HS-5 (cell line): Measurements from ENCODE around the gene AVPI1.
A peak's percentile ranks its signal among the peaks of the same experiment; 100 is the strongest.

Source experiments
- DNase-seq: peaks from one replicate; pipeline ENCODE4 v3.0.0-alpha.2; 2012; ENCODE audit warnings: low read depth

Gene AVPI1, protein sequence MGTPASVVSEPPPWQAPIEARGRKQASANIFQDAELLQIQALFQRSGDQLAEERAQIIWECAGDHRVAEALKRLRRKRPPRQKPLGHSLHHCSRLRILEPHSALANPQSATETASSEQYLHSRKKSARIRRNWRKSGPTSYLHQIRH

DNA sequence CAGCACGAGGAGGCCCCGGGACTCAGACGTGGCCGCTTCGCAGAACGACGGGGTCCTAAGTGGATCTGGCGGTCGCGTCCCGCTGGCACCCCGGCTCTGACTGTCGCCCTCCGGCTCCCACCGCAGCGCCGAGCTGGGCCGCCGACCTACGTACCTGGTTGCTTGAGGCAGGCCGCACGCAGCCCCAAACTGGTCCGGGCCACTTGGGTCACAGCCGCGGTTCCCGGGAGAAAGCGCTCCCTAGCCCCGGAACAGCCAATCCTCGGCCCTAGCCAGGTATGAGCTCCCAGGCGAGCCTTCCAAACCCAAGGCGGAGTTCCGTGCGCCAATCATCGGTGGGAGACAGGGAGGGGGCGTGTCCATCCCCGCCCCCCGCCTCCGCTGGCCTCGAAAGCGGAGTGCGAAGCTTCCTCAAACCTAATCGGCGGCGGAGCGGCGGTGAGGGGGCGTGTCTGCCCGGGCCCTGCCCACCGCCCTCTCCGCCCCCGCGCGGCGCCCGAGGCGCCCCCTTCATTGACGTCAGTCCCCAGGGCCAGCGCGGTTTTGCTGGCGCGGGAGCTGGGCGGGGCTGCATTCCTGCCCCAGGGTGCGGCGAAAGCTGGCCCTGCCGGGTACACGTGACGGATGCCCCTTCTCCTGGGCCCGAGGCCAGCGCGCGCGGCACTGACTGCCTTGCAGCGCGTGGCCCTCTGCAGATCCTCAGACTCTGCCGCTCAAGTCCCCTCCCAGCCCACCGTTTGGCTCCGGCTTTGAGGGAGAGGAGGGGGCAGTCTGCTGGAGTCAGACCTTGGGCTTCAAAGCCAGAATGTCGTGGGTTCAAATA is at the start of gene AVPI1:
Gene AVPI1 (minus strand): TSS at position 280 of the 823 bp plus-strand sequence. CDS start 7,336 bp downstream, outside the sequence.
- peak; percentile 86 for DNase-seq

DNA sequence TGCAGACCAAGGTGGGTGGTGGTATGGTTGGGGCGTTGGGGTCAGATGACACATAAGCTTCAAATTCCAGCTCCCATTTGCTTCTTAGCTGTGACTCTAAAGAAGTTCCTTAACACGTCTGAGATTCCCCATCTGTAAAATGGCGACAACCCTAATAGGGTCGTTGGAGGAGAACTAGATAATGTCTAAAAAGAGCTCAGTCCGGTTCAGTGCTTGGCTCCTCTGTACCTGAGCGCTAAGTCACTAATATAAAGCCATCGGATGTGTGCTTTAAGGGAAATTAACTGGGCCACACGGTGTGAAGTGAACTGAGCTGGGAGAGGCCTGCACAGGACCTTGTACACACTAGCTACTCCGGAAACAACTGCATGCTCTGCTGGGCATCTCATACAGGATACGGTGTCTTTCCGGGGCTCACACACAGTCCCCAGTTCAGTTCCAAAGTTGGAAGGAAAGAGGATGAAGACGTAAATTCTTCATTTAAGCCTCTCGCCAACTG is 49.4 kb upstream of the AVPI1 start:
- no peak for DNase-seq

DNA sequence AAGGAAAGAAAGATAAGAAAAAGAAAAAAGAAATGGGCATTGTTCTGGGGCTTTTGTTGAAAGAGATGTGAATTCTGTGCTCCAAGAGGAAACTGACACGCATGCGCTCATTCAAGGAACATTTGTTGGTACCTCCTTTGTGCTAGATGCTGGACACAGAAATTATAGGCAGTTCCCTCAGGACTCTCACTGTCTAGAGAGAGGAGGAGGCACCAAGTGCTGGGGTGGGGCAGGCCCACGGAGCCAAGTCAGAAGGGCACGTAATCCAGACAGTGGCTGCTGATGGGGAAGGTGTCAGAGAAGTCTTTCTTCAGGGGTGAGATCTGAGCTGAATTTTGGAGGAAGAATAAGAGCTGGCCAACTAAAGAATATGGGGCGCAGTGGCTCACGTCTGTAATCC is 47.0 kb upstream of the AVPI1 start:
- no peak for DNase-seq

DNA sequence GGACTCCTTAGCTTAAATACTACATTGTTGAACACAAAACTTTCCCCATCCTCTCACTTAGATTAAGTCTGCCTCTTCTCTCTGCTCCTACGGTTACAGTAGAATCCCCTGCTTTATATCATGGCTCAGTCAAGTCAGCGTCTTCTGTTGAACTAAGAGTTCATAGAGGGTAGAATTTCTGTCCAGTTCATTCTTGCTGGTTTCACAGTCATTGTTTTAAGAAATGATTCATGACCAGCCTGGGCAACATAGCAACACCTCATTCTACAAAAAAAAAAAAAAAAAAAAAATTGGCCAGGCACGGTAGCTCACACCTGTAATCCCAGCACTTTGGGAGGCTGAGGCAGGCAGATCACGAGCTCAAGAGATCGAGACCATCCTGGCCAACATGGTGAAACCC is 46.2 kb upstream of the AVPI1 start:
- DNase-seq: no peak

DNA sequence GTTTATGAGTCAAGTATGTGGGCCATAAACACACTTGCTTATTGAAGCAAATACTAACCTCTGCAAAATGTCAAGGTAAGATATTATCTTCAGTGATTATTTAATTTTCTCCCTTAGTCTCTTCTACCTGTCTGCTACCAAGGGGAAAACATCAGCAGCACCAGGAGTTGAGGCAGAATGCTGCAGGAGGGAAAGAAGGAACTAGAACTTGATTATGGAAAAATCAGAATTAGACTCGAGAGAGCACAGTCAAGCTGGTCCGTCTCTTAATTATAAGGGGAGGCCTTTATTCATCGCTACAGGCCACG is 45.0 kb upstream of the AVPI1 start:
- no peak for DNase-seq

DNA sequence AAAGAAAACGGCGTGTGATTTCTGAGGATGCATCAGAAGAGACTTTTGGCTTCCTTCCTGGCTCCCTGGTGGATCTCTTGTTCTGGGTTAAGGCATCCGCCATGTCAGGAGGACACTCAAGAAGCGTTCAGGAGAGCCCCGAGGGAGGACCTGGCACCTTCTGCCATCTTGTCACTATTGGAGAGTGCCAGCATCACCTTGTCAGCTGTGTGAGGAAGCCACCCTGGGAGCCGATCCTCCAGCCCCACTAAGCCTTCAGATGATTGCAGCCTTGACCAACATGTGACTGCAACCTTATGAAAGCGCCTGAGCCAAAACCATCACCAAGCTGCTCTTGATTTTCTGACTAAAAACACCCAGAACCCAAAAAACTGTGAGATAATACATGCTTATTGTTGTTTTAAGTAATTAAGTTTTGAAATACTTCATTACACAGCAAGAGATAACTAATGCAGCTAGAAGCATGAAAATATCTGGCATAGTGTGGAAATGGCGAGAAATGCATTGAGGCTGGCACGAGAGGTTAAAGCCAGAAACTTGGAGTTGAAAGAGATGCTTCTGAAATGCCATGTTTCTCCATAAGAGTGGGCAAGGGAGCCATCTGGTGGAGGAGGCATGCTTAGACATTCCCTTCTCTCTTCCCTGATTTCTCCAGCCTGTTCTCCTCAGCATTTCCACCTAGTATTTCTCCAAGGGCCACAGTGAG is 44.5 kb upstream of the AVPI1 start:
- DNase-seq: peak; percentile 41

DNA sequence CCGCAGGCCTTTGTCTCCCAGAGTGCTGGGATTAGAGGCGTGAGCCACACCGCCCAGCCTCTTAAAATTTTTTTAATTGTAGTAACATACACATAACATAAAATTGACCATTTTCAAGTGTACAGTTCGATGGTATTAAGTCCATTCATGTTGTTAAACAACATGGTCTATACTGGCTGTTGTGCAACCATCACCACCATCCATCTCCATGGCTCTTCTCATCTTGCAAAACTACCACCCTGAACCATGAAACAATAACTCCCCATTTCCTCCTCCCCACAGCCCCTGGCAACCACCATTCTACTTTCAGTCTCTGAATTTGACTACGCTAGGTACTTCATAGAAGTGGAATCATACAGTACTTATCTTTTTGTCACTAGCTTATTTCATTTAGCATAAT is 42.0 kb upstream of the AVPI1 start:
- no peak for DNase-seq

DNA sequence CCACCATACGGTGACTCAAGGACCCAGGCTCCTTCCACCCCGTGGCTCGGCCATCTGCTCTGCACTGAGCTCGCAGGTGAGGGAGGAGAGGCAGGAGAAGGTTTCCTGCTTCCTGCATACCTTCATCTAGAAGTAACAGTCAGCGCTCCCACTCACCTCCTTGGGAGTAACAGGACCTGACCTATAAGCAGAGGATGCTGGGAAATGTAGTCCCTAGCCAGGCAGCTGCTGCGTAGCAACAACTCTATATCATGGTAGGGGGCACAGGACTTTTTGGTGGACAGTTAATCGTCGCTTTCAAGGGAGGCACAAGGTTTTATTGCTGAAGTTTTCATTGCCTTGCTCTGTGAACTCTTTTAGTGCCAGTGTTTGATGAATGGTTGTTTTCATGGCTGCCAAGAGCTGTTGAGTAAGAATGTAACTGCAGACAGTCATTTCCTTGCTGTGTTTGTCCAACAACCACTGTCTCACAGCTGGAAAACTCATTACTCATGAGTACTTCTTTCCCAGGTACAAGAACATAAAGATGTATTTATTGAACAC is 39.7 kb upstream of the AVPI1 start:
- DNase-seq: peak; percentile 42

DNA sequence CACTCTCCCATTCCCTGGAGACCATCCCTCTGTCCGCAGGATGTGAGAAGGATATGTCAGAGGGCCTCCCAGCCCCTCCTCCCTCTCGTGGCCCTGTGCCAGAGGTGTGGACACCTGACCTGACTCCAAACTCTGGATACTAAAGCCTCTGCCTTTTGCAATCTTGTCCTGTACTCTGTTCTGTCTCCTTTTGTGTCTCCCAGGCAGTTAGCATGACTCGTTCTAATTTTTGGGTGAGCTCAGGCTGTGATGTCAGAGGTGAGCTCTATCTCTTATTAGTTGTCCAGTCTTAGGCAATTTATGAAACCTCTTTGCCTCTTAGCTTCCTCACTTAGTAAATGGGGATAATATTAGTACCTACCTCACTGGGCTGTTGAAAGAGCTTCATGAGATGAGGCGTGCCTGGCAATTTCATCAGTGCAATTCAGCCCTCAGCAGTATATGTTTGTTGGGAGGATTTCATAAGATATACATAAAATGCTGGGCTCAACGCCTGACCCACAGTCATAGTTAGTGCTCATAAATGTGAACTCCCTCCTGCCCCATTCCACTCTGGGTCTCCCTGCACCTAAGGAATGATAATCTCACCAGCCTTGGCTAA is 37.4 kb upstream of the AVPI1 start:
- no peak for DNase-seq

DNA sequence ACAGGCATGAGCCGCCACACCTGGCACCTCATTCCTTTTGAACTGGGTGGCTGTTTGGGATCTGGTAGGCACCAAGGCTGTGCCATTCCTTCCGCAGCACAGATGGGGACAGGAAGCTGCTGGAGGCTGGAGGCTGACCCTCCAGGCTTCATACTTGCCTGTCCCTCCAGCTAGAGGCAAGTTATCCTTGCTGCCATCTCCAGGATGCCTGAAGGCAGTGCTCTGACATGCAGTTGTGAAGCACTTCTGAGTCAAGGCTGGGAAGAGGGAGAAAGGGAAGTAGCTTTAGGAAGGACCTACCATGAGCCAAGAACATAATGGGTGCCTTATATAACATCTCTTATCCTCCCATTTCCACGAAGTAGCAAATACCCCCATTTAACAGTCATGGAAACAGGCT is 36.0 kb upstream of the AVPI1 start:
- no peak for DNase-seq

DNA sequence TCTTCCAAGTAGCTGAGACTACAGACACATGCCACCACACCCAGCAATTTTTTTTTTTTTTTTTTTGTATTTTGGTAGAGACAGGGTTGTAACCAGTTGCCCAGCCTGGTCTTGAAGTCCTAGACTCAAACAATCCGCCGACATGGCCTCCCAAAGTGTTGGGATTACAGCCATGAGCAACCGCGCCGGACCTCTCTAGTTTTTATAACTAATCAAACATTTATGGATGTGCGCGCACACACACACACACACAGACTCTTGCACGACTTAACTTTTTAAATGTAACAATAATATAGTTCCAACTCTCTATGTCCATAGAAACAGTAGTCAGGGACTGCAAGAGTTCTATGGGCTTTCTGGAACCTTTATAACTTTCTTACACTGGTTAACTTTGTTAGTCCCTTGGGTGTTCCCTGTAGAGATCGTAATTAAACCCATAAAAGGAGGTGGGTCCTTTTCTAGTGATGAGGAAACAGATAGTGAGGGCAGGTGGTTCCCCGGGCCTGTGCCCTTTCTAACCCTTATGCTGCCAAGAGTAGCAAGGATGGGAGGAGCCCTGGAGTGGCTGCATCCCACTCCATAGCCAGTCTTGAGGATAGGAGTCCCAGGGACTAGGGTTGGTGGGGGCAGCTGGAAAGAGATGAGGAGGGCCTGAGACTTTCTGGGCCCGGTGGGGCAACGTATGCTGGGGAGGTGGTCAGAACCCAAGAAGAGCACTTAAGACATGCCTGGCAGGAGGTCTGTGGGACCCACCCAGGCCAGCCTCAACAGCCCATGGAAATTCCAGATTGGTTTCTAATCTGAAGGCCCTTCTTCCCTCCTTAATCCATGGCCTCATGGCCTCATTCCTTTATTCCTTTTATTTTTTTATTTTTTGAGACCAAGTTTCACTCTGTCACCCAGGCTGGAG is 35.1 kb upstream of the AVPI1 start:
- no peak for DNase-seq

DNA sequence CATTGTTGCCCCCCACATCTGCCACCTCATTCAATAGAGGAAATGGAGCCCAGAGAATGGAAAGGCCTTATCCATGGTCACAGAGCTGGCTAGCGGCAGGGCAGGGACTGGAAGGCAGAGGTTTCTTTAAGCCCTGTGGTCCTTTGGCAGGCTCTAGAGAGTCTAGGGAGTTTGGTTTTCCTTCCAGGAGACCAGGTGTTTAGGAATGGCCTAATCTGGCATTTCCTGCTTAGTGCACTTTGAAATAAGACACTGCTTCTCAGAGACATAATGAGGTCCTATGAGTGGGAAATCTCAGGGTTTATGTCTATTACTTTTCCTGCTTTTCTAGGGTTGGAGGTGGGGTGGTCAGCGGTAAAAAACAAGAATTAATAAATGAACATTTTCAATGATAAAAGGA is 32.6 kb upstream of the AVPI1 start:
- DNase-seq: no peak

DNA sequence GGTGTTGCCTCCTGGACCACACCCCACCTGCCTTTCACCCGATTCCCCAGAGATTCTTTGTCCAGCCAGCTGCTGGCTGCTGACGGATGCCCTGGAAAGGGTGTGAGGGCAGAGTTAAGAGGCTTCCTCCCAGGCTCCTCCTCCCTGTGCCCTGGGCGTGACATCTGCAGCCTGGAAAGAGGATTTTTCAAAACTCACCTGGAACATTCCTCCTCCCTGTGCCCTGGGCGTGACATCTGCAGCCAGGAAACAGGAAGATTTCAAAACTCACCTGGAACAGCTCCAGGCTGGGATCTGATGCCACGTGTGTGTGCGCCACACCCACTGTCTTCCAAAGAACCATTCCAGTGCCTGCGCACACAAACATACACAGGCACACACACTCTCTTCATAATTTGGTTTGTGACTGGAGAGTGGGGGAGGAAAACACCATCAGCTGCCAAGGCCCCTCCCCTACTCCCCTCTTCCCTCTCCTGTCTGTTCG is 31.7 kb upstream of the AVPI1 start:
- no peak for DNase-seq

DNA sequence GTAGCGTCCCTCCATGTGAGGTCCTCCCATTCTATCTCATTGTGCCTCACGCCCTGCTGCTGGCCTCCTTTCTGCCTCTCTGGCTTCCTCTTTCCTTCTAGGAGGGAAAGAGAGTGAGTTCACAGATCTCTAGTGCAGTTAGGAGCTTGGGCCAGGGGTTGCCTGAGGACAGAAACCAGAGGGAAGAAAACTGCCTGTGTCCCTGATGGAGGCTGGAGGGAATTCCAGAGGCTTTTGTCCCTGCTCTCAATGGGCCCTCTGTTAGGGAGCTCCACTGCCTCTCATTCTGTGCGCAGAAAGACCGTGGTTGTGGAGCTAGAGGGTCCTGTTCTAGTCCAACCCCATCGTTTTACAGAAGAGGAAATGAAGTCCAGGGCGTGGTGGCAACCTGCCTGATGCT is 31.1 kb upstream of the AVPI1 start:
- no peak for DNase-seq

DNA sequence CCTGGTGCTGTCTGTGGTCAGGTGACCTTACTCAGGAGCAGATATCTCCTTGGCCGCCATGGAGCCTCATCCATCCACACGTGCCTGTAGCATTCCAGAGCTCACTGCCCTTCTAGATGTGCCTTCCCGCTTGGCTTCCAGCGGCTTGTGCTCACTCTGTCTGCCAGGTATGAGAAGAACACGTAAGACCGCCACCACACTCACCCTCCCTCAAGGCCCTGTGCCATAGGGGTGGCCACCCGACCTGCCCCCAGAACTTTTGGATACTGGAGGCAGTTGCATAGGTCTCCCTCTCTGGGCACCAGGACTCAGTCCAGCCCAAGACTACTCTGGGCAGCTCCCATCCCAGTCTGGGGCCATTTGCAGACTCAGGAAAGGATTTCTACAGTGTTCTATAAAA is 30.6 kb upstream of the AVPI1 start:
- no peak for DNase-seq

DNA sequence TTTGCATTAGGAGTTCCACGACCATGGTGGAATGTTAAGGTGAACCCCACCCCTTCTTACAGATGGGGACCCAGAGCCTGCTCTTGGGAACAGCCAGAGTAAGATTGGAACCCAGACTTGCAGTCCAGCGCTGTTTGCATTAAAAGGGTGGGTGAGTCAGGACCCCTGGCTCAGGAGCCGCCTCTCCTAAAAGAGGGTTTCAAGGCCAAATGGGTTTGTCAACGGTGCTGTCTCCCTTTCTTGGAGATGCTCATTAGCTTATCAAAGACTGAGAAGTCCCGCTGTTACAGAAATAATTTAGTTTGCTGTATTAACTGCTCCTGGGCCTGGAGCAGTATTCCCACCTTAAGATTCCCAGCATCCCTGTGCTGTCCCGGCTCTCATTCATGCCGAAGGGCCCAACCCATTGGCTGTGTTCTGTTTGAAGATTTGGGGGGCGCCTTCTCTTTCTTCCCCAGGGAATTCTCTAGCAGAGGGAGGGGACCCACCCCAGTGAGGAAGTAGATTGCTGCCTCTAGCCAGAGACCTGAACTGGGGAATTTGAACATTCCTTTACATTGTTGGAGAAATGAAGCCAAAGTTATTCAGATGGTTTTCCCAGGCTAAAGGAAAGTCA is 28.3 kb upstream of the AVPI1 start:
- no peak for DNase-seq

DNA sequence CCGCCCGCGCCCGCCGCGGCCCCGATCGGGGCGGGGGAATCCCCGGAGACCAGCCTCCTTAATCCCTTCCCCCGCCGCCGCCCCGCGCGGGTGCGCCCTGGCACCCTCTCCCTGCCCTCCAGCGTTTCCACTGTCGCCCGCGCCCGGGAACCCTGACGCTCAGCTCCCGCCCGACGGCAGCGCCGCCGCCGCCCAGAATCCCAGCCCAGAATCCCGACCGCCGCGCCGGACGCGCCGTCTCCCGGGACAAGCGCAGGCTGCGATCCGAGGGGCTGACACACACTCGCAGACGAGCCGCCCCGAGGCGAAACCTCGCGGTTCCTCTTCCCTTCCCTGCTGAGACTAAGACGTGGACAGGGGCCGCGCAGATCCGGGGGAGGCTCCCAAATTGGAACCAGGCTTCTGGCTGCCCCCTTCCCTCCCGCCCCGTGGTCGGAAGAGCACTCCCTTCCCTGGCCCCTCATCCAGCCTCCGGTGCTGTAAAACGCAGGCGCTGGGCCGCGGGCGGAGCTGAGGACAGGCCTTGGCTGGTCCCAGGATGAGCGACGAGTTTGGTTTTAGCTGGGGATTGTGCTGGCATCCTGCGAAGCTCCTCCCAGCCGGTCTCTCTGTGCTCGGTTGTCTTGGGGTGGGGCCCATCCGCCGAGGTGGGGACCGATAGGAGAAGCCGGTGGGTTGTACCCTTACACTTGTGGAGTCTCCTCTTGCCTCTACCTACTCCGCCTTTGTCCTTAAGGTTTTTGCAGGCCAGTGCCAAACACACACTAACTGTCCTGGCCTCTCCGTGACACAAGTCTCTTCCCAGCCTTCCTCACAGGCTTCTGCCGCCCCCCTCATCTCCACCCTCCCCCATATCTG is 27.6 kb upstream of the AVPI1 start:
- DNase-seq: no peak

DNA sequence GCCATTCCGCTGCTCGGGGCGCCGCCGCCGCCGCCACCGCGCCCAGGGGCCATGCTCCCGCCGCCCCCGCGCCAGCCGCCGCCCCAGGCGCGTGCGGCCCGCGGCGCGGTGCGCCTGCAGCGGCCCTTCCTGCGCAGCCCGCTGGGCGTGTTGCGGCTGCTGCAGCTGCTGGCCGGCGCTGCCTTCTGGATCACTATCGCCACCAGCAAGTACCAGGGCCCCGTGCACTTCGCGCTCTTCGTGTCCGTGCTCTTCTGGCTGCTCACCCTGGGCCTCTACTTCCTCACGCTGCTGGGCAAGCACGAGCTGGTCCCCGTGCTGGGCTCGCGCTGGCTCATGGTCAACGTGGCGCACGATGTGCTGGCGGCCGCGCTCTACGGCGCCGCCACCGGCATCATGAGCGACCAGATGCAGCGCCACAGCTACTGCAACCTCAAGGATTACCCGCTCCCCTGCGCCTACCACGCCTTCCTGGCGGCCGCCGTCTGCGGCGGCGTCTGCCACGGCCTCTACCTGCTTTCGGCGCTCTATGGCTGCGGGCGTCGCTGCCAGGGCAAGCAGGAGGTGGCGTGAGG is 26.9 kb upstream of the AVPI1 start:
- DNase-seq: no peak

DNA sequence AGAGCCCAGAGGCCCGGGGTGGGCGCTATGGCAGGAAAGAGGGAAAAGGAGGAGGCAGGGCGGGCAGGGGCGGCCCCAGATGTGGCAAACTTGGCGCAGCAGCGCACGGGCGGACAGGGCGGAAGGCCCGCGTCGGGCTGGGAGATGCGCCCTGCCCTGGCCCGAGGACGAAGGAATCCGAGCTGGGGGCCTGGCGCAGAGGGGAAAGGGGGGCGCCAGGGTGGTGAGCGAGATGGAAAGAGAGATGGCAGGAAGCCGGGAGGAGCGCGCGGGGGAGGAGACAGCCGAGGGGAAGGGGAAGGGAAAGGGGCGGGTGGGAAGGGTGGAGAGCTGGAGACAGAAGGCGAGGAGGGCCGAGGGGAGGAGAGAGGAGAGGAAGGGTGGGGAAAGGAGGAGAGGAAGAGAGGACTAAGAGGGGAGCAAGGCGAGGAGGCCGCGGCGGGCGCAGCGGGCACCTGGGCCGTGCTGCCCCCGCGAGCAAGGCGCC is 26.3 kb upstream of the AVPI1 start, which contains the start of gene MARVELD1:
Gene MARVELD1 (plus strand): TSS at position 392 of the 487 bp plus-strand sequence. CDS start 147 bp downstream, outside the sequence.
- peak; percentile 56 for DNase-seq
